GM19397 (cell line): ENCODE data around the gene RANBP17.
"Not testable (repeated sequence)": the region's sequence is repeated elsewhere in the genome, so short reads cannot be mapped to it uniquely, and the experiment has no call there.

Experiments used
- ATAC-seq: cut with Tn5 transposase; IDR thresholded peaks from one replicate; pipeline ENCODE4 v1.9.1; 2021; ENCODE audit warnings: mild to moderate bottlenecking, moderate library complexity; ENCODE audit not compliant: unreplicated experiment

Gene RANBP17

DNA sequence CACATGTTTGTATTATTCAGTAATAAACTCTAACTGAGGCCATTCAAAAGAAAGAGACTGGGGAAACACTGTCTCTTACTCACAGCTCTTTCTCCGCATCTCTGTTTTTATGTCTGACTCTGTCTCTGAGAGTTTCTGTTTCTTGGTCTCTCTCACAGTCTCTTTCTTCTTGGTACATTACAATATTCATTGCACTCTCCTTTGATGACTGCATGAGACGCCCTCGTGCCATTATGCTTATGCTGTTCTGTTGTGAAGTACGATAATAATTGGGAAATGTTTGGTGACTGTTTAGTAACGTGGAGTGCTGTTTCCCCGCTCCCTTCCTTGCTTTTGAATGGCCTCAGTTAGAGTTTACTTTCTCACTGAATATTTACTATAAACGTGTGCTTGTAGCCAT, 421.9 kb downstream of the RANBP17 start:
- no peak for ATAC-seq

DNA sequence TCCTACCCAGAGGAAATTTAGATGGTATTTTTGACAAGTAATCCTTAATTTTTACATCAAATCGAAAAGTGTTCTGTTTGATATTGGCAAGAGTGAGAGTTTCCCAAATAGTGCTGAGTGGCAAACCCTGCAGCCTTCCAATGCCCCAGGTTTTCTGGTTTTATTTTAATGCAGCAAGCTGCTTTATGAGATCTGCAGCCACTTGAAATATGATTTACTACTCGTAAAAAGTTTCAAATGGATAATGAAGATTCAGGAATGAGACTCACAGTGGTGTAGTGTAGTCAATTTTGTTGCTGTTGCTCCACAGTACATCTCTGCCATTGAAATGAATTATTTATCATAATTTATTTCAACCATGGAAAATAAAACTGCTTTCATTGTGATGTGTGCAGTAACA, 423.6 kb downstream of the RANBP17 start:
- ATAC-seq, result no peak

DNA sequence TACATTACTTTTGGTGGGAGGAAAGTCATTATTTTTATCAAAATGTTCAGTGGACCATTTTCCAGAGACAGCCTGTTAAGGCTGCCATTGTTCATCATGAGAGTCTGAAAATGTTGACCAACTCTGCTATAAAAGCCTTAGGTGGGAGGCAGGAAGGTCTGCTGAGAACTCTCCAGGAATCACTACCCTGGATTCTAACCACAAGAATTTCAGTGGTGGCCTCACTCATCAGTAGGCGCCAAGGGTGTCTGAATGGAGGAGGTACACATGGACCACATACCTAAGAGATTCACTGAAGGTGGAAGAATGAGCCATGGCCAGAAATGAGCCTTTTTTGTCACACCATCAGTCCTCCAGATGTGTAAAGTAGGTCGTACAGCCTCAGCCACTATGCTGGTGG, 426.2 kb downstream of the RANBP17 start:
- no peak for ATAC-seq

DNA sequence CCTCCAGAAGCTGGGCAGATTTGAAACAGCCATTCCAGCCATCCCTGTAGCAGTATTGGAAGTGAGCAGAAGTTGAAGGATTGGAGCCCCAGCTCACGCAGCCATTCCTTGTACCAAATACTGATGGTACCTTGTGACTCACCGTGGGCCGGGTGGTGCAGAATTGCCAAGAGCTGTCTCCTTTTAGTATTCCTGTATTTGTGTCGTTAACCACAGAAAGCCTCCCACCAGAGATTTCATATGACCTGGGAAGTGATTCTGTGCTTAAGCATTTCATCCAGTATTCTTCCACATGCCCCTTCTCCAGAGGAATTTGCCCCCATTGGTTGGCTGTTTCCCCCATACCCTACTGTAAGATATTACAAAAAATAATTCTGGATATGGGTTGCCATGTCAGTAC, 429.6 kb downstream of the RANBP17 start:
- ATAC-seq, result no peak

DNA sequence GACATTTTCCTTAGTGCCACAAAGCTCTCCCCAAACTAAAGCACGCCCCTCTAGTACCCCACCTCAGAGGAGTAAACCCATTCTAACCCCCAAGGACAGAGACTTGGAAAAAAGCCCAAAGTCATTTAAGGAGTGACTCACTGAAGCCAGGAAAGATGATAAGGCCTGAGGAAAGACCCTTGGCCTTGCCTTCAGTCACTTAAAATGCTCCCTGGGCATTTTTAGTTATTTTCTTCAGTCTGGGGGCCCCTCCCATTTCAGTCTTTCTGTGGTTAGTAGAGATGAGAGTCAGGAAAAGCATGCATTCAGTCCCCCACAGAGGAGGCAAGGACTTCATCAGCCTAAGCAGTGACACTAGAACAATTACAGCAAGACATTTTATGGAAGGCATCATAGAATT, 433.5 kb downstream of the RANBP17 start:
- ATAC-seq, result no peak

DNA sequence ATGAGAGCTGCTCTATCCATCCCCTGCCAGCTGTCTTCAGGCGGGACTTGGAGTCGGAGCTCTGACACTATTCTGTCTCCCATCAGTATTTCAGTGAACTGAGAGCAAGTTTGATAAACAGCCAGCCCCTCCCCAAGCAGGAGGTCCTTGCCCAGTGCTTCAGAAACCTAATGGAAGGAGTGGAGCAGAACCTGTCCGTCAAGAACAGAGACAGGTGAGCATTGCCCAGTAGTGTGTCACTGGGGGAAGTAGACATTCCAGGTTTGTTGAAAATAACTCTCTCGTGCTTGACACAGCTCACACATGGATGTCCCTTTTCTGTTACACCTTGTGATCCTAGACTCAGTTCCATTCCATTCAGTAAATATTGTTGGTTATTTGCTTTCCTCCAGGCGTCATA, 434.0 kb downstream of the RANBP17 start:
- ATAC-seq, result no peak

DNA sequence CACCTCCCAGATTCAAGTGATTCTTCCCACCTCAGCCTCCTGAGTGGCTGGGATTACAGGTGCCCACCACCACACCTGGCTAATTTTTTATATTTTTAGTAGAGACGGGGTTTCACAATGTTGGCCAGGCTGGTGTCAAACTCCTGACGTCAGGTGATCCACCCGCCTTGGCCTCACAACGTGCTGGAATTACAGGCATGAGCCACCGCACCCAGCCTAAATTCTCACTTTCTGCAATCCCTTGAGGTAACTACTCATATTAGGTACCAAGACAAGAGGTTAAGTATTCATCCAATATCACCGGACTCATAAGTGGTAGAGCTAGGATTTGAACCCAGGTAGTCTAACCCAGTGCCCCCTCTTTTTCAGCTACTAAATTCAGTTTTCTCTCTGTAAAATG, 436.1 kb downstream of the RANBP17 start:
- not testable (repeated sequence) for ATAC-seq

DNA sequence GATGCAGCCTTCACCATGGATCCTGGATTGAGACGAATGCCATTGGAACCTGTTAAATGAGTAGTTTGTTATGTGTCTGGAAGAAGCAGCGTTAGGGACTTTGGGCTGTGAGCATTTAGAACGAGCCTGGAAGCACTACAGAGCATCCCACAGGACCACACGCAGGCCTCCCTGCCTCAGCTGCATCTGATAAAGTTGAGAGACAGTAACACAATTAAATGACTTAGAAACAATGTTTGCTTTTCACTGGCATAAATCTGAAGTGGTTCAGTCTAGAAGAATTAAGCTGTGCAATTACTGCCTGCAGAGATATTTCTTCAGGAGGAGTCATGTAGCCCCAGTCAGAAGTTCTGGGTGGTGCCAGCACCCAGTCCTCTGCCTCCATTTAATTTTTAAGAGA, 437.4 kb downstream of the RANBP17 start:
- no peak for ATAC-seq

DNA sequence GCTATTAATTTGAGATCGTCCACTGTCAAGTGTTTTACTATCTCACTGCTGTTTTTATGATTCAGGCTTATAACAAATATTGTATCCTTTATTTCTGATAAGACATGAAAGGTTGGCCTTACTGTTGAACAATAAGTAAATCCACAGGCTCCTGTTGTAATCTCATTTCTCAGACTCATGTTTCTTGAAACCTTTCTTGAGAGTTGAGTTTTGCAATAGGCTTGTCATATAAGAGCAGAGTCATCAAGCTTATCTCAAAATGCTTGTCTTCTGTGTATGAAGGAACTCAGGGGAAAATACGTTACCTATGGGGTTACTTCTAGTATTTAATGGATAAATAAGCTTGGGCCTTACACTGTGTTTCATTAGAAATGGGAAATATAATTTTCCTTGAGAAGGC, 438.0 kb downstream of the RANBP17 start:
- no peak for ATAC-seq

DNA sequence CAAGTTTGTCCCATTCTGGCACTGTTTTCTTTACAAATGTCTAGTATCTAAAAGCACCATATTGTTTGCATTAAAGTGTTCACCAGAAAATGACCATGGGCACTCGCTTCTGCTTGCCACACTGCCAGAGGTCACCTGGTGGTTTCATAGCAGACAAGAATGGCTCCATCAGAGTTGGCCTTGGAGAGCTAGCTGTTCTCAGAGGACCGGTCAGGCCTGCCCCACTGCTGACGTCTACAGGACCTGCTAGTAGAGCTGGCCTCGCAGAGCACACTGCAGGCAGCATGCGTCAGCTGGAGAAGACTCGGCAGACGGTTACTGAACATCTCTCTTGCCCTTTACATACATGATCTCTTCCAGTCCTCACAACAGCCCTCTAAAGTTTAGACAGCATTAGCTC, 438.5 kb downstream of the RANBP17 start:
- no peak for ATAC-seq

DNA sequence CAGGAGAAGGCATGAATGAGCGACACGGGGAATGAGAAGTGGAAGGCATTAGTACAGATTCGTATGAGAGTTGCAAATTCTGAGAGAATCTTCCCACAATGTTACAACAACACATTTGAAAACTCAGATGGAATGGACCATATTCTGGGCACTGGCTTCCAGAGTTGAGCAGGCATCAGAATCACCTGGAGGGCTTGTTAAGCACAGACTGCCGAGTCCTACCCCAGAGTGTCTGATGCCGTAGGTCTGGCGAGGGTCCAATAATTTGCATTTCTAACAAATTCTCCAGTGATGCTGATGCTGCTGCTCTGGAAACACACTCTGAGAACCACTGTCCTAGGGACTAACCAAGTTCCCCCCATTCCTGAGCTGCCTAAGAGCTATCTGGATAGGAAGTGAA, 444.3 kb downstream of the RANBP17 start:
- ATAC-seq, result no peak

DNA sequence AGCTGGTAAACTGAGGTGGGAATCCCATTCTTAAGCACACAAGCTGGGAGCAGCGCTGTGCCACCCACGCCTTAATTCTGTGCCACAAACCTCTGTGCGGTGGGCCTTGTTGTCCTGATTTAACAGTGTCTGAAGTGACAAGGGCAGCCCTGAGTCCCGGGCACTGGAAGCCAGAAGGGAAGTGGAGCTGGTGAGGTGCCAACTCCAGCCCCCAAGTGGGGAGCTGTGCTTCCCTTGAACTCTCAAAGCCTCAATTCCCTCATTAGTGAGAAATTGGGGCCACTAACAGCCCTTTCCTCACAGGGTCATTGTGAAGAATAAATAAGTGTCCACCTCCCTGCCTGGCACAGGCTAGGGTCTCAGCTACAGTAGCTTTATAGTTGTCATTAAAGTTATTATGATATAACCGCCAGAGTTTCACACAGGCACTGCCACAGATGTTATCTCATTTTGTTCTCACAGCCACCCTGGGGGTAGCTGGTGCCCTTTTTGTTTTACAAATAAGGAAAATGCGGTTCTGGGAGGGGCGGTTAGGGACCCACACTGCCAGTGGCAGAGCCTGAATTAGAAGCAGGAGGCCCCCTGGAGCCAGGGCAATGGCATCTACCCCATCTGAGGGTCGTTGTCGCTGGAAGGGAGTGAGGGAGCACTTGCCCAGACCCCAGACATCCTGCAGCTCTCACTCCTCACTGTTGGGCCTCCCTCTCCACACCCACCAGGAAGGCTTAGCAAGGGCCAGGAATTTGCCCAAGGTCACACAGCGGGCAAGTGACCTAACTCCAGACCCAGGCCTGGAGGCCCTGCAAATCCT, 445.2 kb downstream of the RANBP17 start:
- ATAC-seq, result no peak

DNA sequence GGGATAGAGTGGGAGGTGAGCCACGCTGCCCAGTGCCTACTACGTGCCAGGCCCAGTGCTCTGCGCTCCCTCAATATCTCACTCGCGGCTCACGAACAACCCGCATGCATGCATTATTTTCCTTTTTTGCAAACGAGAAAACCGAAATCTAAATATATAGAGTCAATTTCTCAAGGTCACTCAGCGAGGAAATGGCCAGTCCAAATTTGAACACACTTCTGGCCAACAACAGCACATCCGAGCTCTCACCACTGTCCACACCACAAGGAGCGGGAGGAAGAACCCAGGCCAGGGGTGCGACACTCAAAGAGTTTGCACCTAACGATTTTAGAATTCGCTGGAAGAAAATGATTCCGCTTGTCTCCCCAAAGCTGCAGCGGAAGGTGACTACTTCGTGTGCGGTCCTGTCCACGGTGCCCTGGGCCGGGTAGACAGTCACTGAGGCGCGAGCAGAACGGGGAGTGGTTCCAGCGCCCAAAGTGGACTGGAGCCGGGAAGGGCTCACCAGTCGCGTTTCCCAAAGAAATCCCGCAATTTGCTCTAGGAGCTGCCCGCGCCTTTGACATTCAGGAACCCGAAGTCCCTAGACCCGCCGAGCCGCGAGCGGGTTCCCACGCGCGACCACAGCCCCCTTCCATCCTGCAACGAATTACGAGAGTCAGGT, 446.1 kb downstream of the RANBP17 start:
- ATAC-seq, result no peak

DNA sequence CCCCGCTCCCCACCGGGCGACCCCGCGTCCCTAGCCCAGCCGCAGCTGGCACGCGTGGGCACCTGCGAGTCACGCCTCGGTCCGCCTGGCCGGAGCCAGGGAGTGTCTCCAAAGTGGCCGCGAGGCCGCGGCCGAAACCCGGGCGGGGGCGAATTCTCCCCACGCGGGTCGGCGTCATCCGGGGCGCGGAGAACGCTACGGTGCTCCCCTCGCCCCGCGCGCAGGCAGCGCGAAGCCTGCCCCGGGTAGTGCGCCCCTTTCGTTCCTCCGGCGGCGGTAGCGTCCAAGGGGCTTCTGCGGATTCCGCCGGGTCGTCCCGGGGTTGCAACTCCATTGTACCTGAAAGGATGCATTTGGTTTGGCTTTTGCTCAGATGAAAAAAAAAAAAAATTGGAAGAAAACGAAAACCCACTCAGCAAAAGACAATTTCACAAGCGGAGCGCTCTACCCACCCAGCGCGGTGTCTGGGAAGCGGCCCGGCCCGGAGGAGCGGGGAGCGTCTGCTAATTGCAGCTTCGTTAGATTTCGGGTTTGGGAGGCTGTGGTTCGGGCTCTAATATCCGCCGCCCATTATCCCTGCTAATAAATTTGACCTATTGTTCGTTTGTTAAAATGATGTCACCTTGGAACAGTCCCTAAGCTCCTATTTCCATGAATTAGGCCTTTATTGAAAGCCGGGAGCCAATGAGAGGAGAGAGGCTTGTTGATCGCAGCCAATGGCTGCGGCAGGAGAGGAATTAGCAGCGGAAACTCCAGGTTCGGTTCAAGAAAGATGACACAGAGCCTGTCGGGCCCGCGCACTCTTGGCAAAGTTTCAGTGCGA, 446.8 kb downstream of the RANBP17 start, which contains the start of gene TLX3:
Gene TLX3 (plus strand): TSS at position 796 of the 823 bp plus-strand sequence. CDS start 118 bp downstream, outside the sequence.
- ATAC-seq, result no peak

DNA sequence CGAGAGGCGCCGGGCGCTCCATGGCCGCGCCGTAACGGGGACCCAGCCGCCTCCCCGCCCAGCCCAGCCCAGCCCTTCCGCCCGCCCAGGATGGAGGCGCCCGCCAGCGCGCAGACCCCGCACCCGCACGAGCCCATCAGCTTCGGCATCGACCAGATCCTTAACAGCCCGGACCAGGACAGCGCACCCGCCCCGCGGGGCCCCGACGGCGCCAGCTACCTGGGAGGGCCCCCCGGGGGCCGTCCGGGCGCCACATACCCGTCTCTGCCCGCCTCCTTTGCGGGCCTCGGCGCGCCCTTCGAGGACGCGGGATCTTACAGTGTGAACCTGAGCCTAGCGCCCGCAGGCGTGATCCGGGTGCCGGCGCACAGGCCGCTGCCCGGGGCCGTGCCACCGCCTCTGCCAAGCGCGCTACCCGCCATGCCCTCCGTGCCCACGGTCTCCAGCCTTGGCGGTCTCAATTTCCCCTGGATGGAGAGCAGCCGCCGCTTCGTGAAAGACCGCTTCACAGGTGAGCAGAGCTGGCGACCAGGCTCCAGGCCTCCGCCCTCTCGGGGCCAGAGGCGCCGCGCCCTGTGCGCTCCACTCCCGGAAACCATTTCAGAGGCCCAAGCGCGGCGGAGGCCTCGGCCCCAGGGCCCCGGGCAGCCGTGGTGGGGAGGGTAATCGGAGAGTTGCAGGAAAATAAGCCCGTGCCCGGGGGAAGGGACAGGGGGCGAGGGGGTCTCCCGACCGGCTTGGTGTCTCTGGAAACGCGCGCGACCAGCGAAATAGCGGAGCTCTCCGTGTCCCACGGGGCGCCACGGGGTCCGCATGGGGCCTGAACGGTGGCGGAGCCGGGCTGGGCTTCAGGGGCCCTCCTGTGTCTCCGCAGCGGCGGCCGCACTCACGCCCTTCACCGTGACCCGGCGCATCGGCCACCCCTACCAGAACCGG, 447.7 kb downstream of the RANBP17 start:
- ATAC-seq, result no peak

DNA sequence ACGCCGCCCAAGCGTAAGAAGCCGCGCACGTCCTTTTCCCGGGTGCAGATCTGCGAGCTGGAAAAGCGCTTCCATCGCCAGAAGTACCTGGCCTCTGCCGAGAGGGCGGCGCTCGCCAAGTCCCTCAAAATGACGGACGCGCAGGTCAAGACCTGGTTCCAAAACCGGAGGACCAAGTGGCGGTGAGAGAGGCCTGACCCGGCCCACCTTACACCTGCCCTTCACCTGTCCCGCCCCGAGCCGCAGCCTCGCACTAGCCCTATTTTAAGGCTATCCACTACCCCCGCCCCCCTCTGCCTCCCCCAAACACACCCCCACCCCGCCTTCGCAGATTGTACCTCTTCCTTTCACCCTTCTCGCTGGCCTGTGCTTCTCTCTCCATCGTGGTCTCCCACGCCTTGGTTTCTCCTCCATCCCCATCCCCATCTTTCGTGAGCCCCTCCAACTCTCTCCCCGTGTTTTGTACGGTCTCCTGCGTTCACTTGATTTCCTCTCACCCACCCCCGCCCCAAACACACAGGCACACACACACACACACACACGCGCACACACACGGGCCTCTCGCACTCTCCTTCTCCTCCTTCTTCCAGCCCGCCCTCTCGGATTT, 448.5 kb downstream of the RANBP17 start:
- no peak for ATAC-seq

DNA sequence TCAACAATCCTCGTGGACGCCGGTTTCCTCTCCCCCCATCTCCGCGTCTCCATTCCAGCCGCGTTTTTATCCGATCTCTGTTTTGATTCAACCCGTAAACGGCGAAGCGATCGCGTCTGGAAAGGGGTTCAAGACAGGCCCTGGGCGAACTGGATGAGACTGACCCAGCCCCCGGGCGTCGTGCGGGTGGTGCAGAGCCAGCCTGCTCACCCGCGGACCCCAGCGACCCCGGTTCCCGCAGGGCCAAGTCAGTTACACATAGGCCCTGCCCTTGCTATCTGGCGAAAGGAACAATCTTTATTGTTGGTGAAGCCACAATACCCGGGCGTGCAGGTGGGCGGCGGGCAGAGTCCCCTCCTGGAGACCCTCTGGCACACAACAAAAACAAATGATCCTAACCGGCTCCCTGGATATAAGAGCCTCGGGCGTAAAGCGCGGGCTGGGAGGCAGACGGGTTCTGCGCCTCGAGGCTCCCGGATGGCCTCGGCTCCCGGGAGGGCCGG, 449.1 kb downstream of the RANBP17 start:
- no peak for ATAC-seq

DNA sequence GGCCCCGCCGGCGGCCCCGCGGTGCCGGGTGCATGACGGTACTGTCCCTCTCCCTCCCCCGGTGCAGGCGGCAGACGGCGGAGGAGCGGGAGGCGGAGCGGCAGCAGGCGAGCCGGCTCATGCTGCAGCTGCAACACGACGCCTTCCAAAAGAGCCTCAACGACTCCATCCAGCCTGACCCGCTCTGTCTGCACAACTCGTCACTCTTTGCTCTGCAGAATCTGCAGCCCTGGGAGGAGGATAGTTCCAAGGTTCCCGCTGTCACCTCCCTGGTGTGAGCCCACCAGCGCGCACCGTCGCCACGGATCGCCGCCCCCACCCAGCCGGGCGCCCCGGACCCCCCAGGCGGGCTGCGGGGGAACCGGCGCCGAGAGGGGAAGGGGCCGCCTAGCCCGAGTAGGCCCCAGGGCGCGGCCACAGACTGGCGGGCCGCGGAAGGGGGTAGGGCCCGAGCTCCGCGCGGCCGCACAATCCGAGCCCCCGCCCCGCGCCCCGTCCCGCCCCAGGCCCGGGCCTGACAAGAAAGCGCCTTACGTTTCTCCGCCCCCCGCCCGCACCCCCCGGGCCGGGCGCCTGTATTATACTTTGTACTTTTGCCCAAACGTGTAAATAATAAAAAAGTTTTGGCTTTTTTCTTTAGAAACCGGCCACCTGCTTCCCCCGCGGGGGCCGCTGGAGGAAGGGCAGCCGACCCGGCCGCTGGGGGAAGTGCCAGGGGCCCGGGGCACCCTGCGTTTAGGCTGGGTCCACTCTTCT, 449.7 kb downstream of the RANBP17 start:
- no peak for ATAC-seq
